Activated CD4-positive, CD25-positive, alpha-beta regulatory T cell treated with anti-CD3 and anti-CD28 coated beads, Interleukin-2, amount 50 U/mL, for 24 hours (primary cell): ENCODE results near the gene LTBP1.
"Not testable (repeated sequence)": the region's sequence is repeated elsewhere in the genome, so short reads cannot be mapped to it uniquely, and the experiment has no call there.

Experiments used
- ATAC-seq, 2 donors: fragments of 150-1000 bp; cut with Tn5 transposase; one replicate each; pipeline ENCODE4 v1.10.0; 2021; ENCODE audit warnings: mild to moderate bottlenecking in 1 of 2, moderate library complexity in 1 of 2

Gene LTBP1

DNA sequence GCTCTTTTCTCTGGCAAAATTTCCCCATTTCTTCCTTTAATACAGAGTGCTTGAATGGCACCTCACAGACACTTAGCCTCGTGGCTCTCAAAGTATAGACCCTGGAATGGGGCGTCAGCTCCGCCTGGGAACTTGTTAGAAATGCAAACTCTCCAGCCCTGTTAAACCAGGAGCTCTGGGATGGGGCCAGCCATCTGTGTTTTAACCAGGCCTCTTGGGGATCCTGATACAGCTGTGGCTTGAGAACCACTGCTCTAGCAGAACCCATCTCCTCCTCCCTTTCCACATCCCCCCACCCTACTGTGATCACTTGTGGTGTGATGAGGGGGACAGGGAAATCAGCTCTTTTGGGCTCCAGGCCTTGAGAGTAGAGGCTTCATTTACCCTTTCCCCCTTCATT, 15.9 kb downstream of the LTBP1 start:
- no peak for ATAC-seq

DNA sequence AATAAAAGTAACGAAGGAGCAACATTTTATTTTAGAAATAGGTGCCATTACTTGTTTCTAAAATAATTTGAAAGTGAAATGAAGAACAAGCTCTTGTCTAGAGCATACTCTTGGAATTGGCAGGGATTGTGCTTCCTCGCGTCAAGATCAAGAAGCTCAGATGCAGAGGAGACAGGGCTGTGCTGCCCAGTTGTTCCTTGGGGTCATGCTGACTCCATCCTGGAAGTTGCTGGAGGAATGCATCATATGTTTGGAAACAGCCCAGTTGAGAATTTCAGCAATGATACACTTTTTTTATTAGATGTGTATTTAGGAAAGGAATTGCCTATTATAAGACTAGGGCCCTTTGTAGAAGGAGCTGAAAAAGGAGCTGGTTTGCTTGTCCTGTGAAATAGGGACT, 17.2 kb downstream of the LTBP1 start:
- no peak for ATAC-seq

DNA sequence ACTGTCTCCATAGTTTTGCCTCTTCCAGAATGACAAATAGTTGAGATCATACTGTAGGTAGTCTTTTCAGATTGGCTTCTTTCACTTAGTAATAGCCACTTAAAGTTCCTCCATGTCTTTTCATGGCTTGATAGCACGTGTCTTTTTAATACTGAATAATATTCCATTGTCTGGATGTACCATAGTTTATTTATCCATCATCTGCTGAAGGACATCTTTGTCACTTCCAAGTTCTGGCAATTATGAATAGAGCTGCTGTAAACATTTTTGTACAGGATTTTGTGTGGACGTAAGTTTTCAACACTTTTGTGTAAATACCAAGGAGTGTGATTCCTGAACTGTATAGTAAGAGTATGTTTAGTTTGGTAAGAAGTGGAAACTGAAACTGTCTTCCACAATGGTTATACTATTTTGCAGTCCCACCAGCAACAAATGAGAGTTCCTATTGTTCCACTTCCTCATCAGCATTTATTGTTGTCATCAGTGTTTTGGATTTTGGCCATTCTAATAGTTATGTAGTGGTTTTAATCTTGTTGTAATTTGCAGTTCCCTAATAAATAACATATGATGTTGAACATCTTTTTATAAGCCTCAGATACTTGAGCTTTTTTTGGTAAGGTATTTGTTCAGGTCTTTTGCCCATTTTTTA, 18.9 kb downstream of the LTBP1 start:
- no peak for ATAC-seq

DNA sequence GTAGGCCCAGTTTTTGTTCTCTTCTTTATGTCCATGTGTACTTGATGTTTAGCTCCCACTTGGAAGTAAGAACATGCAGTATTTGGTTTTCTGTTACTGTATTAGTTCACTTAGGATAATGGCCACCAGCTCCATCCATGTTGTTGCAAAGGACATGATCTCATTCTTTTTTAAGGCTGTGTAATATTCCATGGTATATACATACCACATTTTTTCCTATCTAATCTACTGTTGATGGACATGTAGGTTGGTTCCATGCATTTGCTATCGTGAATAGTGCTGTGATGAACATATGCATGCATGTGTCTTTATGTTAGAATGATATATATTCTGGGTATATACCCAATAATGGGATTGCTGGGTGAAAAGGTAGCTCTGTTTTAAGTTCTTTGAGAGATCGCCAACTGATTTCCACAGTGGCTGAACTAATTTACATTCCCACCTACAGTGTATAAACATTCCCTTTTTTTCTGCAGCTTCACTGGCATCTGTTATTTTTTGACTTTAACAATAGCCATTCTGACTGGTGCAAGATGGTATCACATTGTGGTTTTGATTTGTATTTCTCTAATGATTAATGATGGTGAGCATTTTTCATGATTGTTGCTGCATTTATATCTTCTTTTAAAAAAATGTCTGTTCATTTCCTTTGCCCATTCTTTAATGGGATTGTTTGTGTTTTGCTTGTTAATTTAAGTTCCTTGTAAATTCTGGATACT, 22.9 kb downstream of the LTBP1 start:
- ATAC-seq: no peak

DNA sequence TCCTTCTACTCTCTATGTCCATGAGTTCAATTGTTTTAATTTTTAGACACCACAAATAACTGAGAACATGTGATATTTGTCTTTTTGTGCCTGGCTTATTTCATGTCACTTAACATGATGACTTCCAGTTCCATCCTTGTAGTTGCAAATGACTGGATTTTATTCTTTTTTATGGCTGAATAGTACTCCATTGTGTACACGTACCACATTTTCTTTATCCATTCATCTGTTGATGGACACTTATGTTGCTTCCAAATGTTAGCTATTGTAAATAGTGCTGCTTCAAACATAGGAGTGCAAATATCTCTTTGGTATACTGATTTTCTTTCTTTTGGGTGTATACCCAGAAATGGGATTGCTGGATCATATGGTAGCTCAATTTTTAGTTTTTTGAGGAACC, 27.0 kb downstream of the LTBP1 start:
- ATAC-seq: not testable (repeated sequence)

DNA sequence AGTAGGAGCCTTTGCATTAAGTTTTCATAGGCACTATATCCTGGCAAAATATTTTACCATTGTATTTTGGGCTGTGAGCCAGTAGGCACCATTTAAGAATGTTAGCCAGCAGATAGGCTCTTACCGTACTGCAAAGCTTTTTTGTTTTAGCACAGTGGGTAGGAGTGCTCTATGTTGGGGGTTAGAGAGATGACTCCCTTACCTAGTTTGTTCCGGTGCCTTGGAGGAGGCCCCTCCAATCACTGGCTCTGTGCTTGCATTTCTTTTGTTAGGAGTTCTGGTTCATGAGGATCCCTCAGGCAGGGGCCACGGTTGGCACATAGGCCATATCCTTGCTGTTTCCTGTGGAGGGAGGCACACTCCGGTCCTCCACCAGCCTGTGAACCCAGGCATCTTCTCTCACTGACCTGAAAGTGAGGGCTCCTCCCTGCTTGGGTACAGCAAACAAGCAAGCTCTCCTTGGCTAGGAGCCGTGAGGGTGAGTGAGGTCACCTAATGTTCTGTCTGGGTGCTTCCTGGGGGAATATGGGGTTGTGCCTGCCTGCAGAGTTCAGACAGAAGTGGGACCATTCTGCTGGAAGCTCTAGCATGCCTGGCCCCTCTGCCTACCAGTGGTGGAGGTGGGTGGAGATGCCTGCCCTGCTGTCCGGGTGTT, 29.8 kb downstream of the LTBP1 start:
- ATAC-seq: no peak

DNA sequence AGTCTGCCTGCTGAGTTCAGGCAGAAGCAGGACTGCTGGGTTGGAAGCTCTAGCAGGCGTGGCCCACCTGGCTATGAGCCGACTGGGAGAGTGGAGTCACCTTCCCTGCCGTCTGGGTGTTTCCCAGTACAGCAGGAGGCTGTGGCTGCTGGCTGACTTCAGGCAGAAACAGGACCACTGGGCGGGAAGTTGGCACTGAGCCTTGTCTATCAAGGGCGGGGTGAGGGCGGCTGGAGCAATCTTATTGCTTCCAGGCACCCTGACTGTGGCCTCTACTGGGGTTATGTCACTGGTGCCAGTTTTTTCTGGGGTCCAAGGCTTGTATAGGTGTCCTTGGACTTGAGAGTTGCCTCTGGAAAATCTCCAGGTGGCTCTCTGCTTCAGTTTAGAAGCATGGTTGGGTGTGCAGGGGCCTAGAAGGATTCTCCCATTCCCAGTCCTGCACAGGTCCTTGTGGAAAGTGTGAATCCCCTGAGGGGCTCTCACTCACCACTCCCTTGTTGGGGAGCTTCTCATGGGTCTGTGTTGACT, 30.5 kb downstream of the LTBP1 start:
- ATAC-seq: no peak

DNA sequence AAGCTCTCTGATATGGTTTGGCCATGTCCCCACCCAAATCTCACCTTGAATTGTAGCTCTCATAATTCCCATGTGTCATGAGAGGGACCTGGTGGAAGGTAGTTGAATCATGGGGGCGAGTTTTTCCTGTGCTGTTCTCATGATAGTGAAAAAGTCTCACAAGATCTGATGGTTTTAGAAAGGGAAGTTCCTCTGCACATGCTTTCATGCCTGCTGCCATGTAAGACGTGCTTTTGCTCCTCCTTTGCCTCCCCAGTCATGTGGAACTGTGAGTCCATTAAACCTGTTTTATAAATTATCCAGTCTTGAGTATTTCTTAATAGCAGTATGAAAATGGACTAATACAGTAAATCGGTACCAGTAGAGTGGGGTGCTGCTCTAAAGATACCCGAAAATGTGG, 34.9 kb downstream of the LTBP1 start:
- no peak for ATAC-seq

DNA sequence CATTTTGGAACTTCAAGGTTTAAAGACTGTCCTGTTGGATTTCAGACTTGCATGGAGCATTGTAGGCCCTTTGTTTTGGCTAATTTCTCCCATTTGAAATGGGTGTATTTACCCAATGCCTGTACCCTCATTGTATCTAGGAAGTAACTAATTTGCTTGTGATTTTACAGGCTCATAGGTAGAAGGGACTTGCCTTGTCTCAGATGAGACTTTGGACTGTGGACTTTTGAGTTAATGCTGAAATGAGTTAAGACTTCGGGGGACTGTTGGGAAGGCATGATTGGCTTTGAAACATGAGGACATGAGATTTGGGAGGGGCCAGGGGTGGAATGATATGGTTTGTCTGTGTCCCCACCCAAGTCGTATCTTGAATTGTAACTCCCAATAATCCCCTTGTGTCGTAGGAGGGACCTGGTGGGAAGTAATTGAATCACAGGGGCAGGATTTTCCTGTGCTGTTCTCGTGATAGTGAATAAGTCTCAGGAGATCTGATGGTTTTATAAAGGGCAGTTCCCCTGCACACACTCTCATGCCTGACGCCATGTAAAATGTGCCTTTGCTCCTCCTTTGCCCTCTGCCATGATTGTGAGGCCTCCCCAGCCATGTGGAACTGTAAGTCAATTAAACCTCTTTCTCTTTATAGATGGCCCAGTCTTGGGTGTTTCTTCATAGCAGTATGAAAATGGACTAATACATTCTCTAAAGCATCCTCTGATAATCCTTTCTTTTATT, 36.6 kb downstream of the LTBP1 start:
- ATAC-seq: not testable (repeated sequence)

DNA sequence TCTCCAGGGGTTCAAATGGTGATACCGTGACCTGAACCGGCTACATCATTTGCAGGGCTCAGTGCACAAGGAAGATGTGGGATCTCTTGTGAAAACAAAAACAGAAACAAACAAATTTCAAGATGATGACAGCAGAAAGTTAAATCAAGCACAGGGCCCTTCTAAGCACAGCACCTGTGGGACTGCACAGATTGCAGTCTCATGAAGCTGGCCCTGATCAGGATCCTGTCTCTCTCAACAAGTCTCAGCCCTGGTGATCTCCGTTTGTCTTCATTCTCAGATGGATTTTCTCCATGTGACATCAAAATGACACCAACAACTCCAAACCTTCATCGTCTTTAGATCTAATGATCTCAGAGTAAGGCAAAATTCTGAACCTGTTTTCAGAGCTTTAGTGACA, 39.7 kb downstream of the LTBP1 start:
- ATAC-seq: no peak

DNA sequence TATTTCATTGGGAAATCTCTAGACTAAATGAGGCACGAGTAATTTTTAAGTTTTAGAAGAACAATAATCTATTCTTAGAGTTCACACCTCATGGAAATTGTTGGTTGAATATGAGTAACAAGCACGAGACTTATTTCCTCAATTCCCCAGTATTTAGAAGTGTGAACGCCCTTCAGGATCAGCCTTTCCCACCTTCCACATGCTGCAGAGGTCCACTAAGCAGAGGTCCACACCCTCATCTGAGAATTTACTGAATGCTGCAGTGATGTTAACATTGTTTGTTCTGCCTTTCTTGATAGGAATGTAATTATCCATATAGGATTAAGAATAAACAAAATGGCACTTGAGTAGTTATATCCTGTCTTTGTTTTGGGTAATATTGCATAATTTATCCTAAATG, 41.8 kb downstream of the LTBP1 start:
- ATAC-seq: no peak

DNA sequence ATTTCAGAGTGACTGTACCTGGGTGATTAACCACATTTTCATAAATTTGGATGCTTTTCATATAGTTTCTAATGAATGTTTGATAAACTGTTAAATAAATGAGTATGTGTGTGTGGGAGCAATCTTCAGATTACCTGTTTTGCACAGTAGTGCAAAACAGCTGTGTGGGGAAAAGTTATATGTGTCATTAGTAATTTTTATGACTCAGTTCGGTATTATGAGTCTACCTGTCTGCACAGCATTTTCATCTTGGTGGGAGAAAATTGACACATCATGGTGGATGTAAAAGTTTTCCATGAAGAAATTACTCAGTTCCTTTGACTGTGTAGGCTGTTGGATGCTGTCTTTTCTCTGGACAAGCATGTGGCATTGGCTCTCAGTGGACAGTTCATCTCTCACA, 43.8 kb downstream of the LTBP1 start:
- peak in 1 of 2 donors; percentile 13 for ATAC-seq

DNA sequence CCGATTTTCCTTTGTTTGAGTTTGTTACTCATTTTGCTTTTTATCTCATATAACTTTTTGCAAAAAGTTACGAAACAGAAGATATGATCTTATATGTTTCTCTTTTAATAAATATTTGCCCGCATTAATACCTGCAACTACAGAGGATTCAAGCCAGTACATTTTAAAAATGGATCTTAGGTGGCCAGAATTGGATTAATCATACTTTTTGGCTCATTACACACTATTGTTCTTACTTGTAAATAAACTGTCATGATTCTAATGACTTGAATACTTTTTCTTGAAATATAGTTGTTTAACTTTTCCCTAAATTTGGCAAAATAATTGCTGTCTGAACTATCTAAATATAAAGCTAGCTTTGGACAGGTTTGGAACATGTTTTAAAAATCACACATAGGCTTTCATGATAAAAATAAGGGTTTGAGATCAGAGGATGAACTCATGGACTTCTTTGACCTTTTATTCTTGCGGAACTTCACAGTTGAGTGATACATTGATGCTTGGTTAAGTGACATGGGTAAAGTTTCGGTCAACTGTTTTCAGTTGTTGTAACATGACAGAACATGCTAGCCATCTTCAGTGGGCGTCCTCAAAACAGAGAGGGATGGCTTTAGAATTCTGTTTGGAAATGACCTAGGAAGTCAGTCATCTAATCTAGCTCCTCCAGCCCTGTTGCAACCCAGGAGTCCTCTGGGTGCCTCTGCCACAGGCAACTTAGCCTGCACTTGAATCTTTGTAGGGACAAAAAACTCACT, 44.5 kb downstream of the LTBP1 start:
- ATAC-seq: no peak

DNA sequence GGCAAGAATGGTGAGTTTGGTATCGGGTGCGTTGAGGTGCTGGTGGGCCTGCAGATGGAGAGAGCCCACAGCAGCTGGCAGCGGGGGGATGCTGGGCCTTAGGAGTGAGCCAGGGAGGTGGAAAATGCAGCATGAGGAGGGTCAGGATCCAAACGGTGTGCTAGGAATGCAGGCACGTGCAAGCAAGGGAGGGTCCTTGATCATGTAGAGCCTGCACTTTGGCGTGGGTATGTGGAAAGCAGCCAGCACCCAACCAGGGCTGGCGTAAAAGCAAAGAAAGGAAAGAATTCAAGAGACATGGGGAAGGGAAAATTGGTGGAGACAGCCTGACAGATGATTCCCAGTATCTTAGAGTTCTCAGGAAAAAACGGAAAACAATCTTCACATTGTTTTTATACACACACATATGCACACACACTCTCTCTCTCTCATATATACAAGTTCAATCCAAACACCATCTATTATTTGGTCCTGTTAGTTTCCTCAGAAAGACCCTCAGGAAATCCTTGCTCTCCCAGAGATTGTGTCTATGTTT, 46.3 kb downstream of the LTBP1 start:
- ATAC-seq: no peak

DNA sequence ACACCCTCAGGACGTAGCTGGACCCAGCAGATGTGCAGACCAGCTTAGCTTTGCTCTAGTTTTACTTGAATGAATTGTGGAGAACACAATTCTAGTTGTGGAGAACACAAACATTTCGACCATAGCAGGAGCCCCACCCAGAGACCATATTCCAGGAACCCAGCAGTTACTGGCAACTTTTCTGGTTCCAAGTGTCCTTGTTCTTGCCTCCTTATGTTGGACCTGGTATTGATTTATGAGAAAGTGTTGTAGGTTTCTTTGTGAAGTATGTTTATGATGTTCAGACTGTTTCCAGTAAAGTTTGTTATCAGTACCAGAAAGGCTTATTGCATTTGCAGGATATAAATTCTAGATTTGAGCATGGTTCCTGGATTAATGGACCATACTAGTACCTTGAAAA, 51.0 kb downstream of the LTBP1 start:
- no peak for ATAC-seq

DNA sequence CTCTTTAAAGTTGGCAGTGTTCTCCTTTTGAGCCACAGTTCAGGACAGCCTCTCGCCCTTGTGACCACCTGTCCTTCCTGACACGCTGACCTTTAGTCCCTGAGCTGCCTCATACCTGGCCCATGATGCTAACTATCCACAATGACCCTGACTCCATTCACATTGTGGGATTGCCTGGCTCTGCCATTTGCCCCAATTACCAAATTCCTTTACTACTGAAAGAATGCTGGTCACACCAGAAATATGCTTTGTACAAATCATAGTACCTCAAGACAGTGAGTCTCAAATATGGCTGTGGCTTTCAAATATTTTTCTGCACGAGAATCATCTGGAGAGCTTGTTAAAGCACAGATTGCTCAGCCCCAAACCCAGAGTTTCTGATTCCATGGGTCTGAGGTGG, 54.2 kb downstream of the LTBP1 start:
- no peak for ATAC-seq

DNA sequence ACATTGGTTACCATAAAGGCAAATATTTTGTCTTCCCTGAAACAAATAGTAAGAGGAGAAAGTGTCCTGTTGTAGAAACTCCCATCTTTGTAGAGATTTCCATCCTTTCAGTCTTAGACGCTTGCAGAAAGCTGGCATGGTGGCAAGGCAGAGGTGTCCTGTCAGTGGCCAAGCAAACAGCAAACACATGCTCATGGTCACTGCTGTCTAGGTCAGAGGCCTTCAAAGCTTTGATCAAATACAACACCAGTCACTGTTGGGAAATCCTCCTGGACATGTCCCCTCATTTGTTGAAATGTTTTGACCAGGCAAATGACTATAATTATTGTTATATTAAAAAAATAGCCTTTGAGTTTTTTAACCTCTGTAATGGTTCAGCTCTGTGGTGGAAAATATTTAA, 55.1 kb downstream of the LTBP1 start:
- no peak for ATAC-seq

DNA sequence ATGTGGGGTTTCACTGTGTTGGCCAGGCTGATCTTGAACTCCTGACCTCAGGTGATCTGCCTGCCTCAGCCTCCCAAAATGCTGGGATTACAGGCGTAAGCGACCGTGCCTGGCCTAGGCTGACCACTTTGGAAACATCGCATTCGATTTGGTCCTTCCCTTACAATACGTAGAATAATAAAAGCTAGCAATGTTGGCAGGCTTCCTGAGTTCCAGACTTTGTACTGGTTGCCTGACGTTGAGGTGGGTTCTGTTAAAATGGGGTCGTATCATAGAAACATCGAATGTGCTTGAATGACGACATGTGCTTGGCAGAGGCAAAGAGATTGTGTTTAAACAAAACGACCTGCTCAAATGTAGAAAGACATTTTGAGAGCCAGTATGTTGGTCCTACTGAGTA, 56.1 kb downstream of the LTBP1 start:
- ATAC-seq: no peak

DNA sequence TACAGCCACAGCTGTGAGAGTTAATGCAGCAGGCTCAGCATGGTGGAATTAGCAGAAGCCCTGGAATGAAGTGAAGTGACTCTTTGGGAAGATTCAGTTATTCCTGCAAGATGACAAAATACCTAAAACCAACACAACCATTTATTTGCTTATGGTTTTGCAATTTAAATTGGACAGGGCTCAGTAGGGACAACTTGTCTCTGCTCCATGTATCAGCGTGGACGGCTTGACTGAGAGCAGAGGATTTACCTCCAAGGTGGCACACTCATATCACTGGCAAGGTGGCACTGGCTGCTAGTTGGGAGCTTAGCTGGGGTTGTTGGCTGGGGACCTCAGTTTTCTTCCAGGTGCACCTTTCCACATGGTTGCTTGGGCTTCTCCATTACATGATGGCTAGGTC, 58.3 kb downstream of the LTBP1 start:
- no peak for ATAC-seq

DNA sequence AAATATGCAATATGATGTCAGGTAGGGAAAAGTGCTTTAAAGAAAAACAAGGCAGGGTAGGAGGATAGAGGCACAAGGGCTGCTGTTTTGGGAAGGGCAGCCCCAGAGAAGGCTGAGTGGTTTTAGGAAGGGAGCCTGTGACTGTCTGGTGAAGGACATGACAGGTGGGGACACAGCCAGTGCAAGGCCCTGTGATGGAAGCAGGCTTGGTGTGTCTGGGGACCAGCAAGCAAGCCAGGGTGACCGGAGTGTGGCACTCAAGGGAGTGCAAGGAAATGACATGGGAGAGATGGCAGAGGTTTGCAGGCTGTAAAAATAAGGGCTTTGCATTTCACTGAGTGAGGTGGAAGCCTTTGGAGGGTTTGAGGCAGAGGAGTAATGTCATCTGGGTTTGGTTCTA, 62.0 kb downstream of the LTBP1 start:
- no peak for ATAC-seq

DNA sequence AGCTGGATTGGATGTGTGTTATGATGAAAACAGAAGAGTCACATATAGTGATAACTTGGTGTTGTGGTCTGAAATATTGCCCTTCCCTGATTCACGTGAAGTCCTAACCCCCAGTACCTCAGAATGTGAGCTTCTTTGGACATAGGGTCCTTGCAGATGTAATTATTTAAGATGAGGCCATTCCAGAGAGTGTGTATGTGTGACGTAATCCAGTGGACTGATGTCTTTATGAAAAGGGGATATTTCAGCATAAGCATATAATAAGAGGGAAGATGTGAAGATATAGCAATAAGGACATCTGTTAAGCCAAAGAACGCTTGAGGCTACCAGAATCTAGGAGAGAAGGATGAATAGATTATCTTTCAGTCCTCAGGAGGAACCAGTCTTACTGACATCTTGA, 62.5 kb downstream of the LTBP1 start:
- no peak for ATAC-seq

DNA sequence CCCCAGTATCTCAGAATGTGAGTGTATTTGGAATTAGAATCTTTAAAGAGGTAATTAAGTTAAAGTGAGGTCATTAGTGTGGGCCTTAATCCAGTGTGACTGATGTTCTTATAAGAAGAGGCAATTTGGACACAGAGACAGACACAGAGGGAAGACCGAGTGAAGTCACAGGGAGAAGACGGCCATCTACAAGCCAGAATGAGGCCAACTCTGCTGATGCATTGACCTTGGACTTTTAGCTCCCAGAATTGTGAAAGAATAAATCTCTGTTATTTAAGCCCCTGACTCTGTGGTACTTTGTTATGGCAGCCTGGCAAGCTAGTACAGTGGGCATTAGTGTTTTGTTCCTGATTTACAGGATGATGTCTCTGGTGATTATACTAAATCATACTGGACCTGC, 64.6 kb downstream of the LTBP1 start:
- ATAC-seq: no peak
